ENCODE results near the gene BTBD9. TPM values are rescaled to one million over a fixed set of nuclear protein-coding genes. Genes with fewer than 3 reads are reported as not detected.

BTBD9 gene
- total RNA-seq, 1 experiment from 2014 or later, result 12.5 TPM

GRCh38 chr6:38248500-38249234 is 391.1 kb downstream of the BTBD9 start:
- Mint-ChIP-seq H3K27ac (ENCODE audit: low read depth, unreplicated experiment) (peak overlapping the region; percentile 13), H3K36me3 (ENCODE audit: insufficient read depth, unreplicated experiment) (peaks cover 6% of the 10 kb centered on the region), H3K27me3 (ENCODE audit: insufficient read depth, unreplicated experiment) (no peaks in the 10 kb centered on the region), H3K4me1 (ENCODE audit: insufficient read depth, unreplicated experiment) (no peaks in the 10 kb centered on the region), H3K4me3 (ENCODE audit: unreplicated experiment) (no peak overlapping the region), H3K9me3 (ENCODE audit: unreplicated experiment) (peaks cover 11% of the 10 kb centered on the region)
- TF ChIP-seq, protein P1, sequence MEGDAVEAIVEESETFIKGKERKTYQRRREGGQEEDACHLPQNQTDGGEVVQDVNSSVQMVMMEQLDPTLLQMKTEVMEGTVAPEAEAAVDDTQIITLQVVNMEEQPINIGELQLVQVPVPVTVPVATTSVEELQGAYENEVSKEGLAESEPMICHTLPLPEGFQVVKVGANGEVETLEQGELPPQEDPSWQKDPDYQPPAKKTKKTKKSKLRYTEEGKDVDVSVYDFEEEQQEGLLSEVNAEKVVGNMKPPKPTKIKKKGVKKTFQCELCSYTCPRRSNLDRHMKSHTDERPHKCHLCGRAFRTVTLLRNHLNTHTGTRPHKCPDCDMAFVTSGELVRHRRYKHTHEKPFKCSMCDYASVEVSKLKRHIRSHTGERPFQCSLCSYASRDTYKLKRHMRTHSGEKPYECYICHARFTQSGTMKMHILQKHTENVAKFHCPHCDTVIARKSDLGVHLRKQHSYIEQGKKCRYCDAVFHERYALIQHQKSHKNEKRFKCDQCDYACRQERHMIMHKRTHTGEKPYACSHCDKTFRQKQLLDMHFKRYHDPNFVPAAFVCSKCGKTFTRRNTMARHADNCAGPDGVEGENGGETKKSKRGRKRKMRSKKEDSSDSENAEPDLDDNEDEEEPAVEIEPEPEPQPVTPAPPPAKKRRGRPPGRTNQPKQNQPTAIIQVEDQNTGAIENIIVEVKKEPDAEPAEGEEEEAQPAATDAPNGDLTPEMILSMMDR (IDR thresholded peaks at IDR 0.05; ENCODE audit: unreplicated experiment), result no peak
- POLR2A ChIA-PET, result interaction anchor here (0.5 to 1.2 kb wide), 2 partner anchors 10 to 163 kb away, joined by 3 read pairs; no protein-coding TSS in a partner anchor
- intact Hi-C loops (cut with micrococcal nuclease), result no loop called here
- CTCF ChIA-PET, result no interaction called here
- DNase-seq (ENCODE audit: unreplicated experiment), result peak; percentile 76
- no TSS peak for BruUV-seq (replicated peaks)

DNA sequence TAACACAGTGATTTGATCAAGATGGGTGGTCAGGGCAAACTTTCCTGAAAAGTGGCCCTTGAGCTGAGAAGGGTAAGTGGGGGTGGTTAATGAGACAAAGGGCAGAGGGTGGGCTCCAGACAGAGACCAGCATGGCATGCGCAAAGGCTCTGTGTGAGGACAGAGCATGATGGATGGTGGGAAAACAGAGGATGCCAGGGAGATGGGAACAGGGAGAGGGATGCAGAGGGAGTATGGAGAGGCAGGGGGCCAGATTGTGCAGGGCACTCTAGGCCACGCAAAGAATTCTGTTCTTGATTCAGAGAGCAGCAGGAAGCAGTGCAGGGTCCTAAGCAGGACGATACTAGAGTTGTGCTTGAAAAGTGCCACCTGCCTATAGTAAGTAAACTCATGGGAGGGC is 394.4 kb downstream of the BTBD9 start:
- POLR2A ChIA-PET, result no interaction called here
- CTCF ChIA-PET, result no interaction called here
- Mint-ChIP-seq H3K4me3 (ENCODE audit: unreplicated experiment) (no peak overlapping the region), H3K36me3 (ENCODE audit: insufficient read depth, unreplicated experiment) (no peaks in the 10 kb centered on the region), H3K27me3 (ENCODE audit: insufficient read depth, unreplicated experiment) (no peaks in the 10 kb centered on the region), H3K4me1 (ENCODE audit: insufficient read depth, unreplicated experiment) (no peaks in the 10 kb centered on the region), H3K27ac (ENCODE audit: low read depth, unreplicated experiment) (no peak overlapping the region), H3K9me3 (ENCODE audit: unreplicated experiment) (peaks cover 5% of the 10 kb centered on the region)
- no peak for DNase-seq (ENCODE audit: unreplicated experiment)
- no TSS peak for BruUV-seq (replicated peaks)
- TF ChIP-seq, protein P1 (IDR thresholded peaks at IDR 0.05; ENCODE audit: unreplicated experiment), result no peak
- intact Hi-C loops (cut with micrococcal nuclease), result no loop called here

DNA sequence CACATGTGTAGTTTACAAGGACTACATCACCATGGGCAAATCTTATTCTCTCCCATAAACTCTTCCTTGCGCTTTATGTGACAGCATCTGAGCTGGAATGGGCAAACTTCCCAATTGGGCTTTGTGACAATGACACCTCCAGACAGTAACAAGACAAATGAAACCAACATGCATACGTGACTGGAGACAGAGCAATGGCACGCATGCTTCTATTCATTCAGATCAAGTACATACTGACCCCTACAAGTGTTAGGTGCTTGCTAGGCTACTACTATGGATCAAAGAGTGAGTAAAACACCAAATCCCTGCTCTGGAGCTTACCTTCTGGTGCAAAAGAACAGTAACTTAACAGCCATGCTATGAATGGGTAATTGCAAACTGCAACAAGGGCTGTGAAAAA is 394.9 kb downstream of the BTBD9 start:
- TF ChIP-seq, protein P1 (IDR thresholded peaks at IDR 0.05; ENCODE audit: unreplicated experiment), result no peak
- no peaks in the 10 kb centered on the region for H3K36me3 Mint-ChIP-seq (ENCODE audit: insufficient read depth, unreplicated experiment)
- H3K4me1 Mint-ChIP-seq (ENCODE audit: insufficient read depth, unreplicated experiment), result no peaks in the 10 kb centered on the region
- intact Hi-C loops (cut with micrococcal nuclease), result no loop called here
- ChIA-PET POLR2A (no interaction called here), CTCF (no interaction called here)
- peaks cover under 1% of the 10 kb centered on the region for H3K9me3 Mint-ChIP-seq (ENCODE audit: unreplicated experiment)
- no TSS peak for BruUV-seq (replicated peaks)
- no peak for DNase-seq (ENCODE audit: unreplicated experiment)
- H3K27me3 Mint-ChIP-seq (ENCODE audit: insufficient read depth, unreplicated experiment), result no peaks in the 10 kb centered on the region
- no peak overlapping the region for H3K27ac Mint-ChIP-seq (ENCODE audit: low read depth, unreplicated experiment)
- no peak overlapping the region for H3K4me3 Mint-ChIP-seq (ENCODE audit: unreplicated experiment)

DNA sequence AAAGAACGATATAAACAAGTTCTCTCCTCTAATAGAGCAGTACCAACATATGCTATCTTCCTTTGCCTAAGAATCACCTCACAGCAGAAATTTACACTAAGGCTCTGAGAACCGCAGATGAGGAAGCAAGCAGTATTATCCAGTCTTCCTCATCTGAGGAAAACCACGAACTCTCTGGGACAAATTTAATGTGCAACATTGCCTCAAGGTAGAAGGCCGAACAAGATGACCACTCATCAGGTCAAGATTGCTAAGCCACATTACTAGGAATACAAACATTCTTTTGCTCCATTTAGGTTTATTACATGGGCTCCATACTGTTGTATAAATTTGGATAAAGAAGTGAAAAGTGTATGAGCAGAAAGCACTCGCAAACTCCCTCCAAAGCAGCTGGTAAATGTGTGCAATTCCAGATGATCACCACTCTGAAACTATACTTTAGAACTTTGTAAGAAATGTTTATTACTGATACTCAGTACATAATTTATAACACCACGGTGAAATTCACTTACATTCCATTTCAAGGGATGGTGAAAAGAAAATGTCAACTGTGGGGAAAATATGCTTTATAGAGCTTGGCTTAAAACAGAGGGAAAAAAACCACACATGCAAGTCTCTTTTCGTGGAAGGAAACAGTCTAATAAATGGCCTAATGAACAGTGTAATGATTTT is 398.4 kb downstream of the BTBD9 start:
- Mint-ChIP-seq H3K4me1 (ENCODE audit: insufficient read depth, unreplicated experiment) (no peaks in the 10 kb centered on the region), H3K27ac (ENCODE audit: low read depth, unreplicated experiment) (no peak overlapping the region), H3K4me3 (ENCODE audit: unreplicated experiment) (no peak overlapping the region), H3K27me3 (ENCODE audit: insufficient read depth, unreplicated experiment) (no peaks in the 10 kb centered on the region), H3K36me3 (ENCODE audit: insufficient read depth, unreplicated experiment) (peaks cover 6% of the 10 kb centered on the region), H3K9me3 (ENCODE audit: unreplicated experiment) (no peaks in the 10 kb centered on the region)
- DNase-seq (ENCODE audit: unreplicated experiment), result no peak
- POLR2A ChIA-PET, result no interaction called here
- CTCF ChIA-PET, result interaction anchor here (0.6 to 0.7 kb wide), 3 partner anchors 11 to 208 kb away, joined by 3 to 5 read pairs (median 4); no protein-coding TSS in a partner anchor
- BruUV-seq (replicated peaks), result no TSS peak
- intact Hi-C loops (cut with micrococcal nuclease), result no loop called here
- TF ChIP-seq, protein P1 (IDR thresholded peaks at IDR 0.05; ENCODE audit: unreplicated experiment), result no peak
